Measurements from ENCODE around the gene IL6ST.
A peak's percentile ranks its signal among the peaks of the same experiment; 100 is the strongest.
"Not testable (repeated sequence)": the region's sequence is repeated elsewhere in the genome, so short reads cannot be mapped to it uniquely, and the experiment has no call there.

IL6ST gene

DNA sequence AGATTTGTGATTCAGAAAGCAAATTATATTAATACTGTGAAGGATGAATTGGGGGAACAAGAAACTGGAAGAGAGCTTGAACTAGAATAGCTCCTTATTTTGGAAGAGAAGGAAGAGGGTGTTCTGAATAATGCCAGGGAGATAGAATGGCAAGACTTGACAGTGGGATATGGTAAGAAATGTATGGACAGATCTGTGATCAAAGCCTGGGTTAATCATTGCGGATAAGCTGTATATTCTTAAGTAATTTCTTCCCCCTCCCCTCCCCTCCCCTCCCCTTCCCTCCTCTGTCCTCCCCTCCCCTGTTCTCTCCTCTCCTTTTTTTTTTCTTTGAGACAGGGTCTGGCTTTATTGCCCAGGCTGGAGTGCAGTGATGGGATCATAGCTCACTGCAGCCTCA lies 10.1 kb upstream of the IL6ST start:
- no peak for DNase-seq (ENCODE audit: low read depth)

DNA sequence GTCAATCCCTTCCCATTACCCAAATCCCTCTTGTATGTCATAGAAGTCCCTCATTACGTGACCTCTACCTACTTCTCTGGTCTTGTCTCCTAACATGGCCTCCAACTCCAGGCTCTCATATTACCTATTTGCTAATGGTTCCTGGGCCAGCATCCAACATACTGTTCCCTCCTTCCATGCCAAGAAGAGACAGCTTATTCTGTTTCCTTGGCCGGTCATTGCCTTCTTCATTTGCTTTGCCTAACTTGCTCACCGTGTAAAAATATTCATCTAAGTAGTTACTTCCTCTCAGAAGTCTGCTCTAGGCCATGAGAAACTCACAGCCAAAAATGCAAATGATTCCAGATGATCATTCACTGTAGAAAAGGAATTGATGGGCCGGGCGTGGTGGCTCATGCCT lies 8.9 kb upstream of the IL6ST start:
- no peak for DNase-seq (ENCODE audit: low read depth)

DNA sequence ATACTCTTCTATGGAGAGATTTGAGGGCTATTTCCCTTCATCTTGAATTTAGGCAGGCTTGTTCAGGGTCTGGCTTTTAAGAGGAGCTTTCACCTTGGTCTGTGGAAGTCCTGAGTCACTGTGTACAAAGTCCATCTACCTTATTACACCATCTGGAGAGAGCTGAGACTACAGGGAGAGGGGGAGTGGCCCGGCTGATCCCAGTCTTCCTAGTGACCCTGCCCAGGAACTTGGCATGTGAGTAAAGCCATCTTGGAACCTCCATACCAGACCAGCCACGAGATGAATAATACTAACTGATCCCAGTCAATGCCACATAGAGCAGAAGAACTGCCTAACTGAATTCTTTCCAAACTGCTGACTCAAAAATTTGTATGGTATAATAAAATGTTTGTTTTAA lies 8.4 kb upstream of the IL6ST start:
- DNase-seq (ENCODE audit: low read depth): no peak

DNA sequence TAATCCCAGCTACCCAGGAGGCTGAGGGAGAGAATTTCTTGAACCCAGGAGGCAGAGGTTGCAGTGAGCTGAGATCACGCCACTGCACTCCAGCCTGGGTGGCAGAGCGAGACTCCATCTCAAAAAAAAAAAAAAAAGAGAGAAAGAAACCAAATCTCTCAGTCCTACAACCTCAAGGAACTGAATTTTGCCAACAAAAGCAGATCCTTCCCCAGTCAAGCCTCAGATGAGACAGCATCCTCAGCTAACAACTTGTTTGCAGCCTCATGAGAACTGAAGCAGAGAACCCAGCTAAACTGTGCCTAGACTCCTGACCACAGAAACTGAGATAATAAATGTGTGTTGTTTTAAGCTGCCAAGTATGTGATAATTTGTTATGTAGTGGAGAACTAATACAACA lies 7.5 kb upstream of the IL6ST start:
- no peak for DNase-seq (ENCODE audit: low read depth)

DNA sequence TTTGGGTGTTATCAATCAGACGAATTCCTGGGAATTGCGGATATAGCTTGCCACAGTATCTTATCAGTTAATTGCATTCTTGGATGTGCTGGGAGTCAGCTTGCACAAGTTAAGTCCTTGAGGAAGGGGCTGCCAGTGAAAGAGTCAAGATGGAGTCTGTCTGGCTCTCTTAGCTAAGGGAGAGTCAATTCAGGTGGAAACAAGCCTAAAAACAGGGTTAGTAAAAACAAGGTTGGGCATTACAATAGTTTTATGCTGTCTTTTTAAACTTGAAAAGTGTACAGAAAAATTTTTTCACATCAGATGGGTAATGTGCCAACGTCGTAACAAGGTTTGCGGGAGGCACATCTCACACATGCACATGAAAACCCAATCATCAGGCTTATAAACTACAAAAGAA lies 5.5 kb upstream of the IL6ST start:
- not testable (repeated sequence) for DNase-seq (ENCODE audit: low read depth)

DNA sequence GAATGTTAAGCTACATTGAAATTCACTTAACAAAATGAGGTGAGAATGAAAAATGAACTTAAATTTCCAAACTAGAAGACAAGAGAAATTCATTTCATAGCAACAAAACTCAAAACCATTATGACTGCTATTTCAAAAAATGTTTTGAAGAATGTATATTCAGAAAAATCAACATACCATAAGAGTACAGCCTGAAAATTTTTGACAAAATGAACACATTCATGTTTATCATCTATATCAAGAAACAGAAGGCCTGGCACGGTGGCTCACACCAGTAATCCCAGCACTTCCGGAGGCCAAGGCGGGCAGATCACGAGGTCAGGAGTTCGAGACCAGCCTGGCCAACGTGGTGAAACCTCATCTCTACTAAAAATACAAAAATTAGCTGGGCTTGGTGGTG lies 4.2 kb upstream of the IL6ST start:
- DNase-seq (ENCODE audit: low read depth): no peak

DNA sequence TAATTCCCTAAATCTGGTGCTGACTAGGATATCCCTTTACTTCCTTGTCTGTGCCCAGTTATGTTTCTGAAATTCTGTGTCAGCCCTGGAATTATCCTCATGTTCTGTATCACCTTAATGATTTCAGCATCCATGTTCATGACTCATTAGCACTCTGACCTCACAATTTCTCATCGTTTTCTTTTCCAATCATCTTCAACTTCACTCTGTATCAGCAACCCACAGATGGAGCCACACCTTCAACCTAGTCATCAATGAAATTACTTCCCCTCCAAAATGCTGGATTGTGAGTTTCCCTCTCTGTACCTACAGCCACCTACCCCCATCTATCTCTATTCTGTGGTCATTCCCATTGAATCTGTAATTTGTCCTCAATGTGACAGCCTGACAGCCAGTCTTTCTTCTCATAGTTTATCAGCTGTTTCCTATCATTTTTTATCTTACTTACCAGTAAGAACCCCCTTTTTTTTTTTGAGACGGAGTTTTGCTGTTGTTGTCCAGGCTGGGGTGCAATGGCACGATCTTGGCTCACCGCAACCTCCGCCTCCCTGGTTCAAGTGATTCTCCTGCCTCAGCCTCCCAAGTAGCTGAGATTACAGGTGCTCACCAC lies 3.1 kb upstream of the IL6ST start:
- no peak for DNase-seq (ENCODE audit: low read depth)

DNA sequence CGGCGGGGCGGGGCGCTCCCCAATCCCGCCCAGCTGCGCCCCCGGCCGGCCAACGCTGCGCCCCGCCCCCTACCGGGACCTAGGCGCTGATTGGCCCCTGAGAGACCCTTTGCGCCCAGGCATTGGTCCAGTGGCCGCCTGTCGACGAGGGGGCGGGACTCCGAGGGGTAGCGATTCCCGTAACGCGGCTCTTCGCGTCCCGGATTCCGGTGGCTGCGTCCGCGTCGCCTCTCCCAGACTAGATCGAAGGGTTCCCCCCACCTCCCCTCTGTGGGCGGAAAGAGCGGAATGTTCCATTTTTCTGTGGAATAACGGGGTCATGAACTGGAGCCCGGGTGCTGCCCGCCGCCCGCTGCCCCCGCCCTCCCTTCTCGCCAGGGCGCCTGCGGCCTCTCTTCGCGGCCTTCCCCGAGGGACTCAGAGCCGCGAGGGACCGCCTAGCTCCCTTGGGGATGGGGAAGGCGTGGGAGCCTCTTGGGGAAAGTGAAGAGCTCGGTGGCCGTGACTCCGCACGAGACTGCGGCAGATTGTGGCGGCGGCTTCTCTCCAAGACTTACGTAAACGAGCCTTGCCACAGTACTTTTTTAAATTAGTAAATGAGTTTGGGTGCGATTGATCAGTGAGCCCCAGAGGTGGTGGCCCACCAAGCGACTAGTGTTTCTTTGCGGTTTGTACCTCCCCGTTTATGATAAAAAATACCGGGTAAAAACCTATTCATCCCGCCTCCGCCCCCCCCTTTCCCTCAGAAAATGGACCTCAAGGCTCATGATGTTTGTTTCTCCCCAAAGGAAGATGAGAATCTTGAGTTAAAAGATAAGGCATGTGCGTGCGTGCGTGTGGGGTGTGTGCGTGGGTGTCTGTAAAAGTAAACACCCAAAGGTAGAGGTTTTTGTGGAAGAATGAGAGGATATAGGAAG lies 493 bp upstream of the IL6ST start:
- peak; percentile 89 for DNase-seq (ENCODE audit: low read depth)

DNA sequence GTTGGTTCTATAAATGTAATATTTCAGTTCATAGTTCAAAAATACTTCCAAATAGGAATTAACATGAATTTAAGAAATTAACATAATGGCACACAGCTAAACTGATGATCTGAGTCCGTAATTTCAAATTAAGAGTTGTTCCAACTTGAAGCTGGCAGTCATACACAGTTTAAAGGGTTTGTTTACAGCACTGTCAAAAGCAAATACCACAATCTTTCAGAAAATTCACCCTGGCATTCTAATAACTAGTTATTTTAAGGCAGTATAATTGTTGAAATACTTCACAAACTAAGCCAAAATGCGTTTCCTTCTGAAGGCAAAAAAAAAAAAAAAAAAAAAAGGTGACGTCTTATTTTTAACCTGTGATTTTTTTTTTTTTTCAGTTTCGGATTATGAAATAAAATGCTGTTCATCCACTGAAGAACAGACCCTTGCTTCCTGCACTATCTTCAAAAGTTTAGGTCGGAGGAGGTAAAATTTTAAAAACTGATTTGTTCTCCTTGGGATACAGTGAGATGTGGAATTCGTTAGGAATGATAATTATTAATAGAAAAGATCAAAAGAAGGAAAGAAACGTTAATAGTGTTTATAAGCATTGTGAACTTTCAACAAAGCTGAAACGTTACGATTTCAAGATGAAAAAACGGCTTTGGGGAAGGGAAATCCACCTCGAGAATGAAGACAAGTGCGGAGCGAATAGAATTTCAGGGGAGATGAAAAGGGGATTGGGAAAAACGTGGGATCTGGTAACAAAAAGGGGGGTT lies 850 bp downstream of the IL6ST start:
- DNase-seq (ENCODE audit: low read depth): no peak

DNA sequence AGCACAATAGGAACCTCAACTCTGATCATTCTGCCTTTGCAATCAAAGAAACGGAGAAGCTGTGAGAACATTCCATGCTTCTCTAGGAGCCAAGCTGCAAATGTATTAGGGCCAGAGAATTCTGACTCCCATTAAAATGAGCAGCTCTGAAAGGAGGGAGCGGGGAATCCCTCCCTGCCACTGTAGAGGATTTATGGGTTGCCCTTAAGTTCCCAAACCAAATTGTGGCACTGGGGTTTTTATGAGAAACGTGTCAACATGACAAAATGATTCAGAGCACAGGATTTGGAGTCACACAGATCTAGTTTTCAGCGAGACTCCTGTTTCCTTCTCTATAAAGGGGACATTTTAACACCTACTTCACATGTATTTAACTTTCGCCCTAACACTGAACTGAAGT lies 1.8 kb downstream of the IL6ST start:
- DNase-seq (ENCODE audit: low read depth): no peak

DNA sequence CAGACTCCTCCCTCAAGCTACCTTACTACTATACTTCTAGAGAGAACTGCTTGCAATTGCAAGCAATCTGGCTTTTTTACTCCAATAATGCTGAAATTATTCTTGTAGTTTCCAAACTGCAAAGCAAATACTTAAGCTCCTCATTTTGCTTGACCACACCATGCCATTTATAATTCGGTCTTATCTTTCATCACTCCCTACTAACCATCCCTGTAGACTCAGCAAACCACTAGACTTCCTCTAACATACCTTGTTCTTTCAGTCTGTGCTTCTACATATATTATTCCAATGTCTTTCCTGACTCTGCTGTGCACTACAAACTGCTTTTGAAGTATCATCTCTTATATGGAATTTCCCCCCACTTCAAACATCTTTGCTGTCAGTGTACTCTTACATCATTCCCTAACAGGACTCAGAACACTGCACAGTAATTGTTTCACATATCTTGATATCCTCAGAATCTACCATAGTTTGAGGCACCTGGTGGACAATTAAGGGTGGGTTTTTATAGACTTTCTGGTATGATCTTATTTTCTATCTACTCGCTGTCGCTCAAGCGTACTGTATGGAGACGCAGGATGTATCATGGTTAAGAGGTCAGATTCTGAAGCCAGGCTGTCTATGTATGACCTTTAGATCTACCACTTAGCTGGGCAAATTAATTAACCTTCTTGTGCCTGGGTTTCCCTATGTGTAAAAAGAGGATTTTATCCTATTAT lies 2.8 kb downstream of the IL6ST start:
- DNase-seq (ENCODE audit: low read depth): no peak

DNA sequence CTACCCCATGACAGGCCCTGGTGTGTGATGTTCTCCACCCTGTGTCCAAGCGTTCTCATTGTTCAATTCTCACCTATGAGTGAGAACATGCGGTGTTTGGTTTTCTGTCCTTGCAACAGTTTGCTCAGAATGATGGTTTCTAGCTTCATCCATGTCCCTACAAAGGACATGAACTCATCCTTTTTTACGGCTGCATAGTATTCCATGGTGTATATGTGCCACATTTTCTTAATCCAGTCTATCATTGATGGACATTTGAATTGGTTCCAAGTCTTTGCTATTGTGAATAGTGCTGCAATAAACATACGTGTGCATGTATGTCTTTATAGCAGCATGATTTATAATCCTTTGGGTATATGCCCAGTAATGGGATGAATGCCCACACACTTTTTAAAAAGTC lies 3.9 kb downstream of the IL6ST start:
- not testable (repeated sequence) for DNase-seq (ENCODE audit: low read depth)

DNA sequence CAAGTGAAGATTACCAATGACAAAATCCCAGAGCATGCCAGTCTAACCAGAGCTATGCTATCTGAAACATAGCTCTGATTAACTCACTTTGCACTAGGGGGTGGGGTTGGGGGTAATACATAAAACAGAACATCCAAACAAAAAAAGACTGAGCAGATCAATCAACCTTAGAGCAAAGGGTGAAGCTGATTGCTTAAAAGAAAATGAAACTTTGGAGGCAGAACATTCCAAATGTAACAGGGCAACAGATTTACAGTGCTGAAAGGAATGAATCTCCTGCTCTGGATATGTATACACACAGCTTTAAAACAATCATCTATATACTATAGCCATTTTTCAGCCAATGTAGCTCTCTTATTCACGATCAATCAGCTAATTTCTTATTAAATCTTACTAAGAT lies 4.9 kb downstream of the IL6ST start:
- no peak for DNase-seq (ENCODE audit: low read depth)

DNA sequence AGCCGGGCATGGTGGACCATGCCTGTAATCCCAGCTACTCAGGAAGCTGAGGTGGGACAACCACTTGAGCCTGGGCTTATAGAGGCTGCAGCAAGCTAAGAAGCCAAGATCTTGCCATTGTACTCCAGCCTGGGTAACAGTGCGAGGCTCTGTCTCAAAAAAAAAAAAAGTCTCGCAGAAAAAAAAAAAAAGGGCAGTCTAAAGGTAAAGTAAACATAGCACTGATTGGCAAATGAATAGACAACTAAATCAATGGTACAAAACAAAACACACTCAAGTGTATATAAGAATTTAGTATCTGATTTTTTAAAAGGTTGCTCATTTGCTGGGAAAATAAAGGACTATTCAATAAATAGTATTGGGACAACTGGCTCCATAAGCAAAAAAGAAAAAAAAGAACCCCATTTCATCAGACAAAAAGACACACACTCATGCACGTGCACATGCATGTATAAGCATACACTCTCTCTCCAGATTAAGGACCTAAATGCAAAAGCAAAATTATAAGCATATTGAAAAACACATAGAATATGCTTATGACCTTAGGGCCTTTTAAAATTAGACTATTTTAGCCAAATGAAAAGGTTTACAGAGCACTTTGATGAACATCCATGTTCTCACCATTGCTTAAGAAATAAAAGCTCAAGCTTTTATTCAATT lies 5.7 kb downstream of the IL6ST start:
- no peak for DNase-seq (ENCODE audit: low read depth)

DNA sequence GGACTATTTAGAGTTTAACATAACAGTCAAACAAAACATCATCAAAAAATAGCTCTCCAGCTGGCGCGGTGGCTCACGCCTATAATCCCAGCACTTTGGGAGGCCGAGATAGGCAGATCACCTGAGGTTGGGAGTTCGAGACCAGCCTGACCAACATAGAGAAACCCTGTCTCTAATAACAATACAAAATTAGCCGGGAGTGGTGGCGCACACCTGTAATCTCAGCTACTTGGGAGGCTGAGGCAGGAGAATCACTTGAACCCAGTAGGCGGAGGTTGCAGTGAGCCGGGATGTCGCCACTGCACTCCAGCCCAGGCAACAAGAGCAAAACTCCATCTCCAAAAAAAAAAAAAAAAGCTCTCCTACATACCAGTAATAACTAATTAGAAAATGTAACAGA lies 6.3 kb downstream of the IL6ST start:
- DNase-seq (ENCODE audit: low read depth): not testable (repeated sequence)

DNA sequence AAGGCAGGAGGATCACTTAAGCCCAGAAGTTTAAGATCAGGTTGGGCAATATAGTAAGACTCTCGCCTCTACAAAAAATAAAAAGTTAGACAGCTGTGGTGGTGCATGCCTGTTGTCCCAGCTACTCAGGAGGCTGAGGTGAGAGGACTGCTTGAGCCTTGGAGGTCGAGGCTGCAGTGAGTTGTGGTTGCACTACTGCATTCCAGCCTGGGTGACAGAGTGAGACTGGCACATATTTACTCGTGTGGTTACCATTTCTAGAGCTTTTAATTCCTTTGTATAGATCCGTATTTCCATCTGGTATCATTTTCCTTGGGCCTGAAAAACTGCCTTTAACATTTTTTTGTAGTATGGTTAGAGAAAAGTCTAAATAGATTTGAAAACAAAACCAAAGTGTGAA lies 7.8 kb downstream of the IL6ST start:
- DNase-seq (ENCODE audit: low read depth): no peak

DNA sequence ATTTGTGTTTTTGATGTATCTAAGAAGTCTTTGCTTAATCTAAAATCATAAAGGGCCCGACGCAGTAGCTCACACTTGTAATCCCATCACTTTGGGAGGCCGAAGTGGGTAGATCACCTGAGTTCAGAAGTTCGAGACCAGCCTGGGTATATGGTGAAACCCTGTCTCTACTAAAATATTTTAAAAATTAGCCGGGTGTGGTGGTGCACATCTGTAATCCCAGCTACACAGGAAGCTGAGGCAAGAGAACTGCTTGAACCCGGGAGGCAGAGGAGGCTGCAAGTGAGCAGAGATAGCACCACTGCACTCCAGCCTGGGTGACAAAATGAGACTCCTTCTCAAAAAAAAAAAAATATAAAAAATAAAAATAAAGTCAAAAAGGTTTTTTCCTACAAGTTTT lies 9.6 kb downstream of the IL6ST start:
- DNase-seq (ENCODE audit: low read depth): no peak

DNA sequence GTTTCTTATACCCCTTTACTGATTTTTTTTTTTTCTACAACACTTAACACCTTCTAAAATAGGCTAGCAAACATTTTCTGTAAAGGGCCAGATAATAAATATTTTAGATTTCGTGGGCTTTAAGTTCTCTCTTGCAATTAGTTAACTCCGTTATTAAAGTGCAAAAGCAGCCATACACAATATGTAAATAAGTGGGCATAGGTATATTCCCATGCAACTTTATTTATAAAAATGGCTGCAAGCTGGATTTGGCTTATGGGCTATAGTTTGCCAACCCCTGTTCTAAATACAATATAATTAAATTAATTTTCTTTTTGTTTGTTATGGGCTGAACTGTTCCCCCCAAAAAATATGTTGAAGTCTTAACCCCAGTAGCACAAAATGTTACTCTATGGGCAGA lies 10.8 kb downstream of the IL6ST start:
- no peak for DNase-seq (ENCODE audit: low read depth)

DNA sequence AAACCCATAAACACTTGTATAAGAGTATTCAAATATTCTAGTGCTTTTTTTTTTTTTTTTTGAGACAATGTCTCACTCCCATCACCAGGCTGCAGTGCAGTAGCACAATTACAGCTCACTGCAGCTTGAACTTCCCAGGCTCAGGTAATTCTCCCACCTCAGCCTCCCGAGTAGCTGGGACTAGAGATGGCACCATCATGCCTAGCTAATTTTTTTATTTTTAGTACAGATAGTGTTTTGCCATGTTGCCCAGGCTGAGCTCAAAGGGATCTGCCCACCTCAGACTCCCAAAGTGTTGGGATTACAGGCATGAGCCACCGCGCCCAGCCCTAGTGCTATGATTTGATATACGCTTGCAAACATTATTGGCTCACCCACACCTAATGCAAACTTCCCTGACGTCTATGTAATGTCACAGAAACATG lies 11.8 kb downstream of the IL6ST start:
- no peak for DNase-seq (ENCODE audit: low read depth)

DNA sequence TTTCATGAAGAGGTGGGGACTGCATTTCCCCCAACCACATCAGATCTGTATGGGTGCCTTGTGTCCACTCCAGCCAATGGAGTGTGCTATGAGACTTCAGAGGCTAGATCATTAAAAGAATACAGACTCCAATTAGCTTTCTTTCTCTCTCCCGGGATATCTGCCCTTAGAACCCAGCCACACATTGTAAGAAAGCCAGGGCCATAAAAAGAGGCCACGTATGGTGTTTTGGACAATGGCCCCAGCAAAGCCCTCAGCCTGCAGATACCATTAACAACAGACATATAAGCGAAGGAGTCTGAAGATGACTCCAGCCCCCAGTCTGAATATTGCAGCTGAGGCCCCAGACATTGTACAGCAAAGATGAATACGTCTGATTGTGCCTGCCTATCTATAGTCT lies 21.5 kb downstream of the IL6ST start:
- no peak for DNase-seq (ENCODE audit: low read depth)

DNA sequence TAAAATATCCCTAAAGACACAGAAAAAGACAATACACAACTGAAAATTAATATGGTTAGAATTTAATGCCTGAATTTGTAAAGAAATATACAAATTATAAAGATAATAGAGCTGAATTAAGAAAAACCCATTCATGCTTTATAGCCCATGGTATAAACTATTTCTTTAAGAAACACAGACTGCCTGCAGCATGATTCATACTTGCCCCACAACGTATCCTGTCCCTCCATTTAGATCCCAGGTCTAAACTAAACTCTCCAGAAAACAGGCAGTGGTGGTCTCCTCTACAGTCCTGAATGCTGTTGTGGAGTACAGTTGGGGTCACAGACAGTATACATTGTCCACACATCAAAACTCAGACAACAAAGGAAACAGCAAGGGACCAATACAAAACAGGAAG lies 24.8 kb downstream of the IL6ST start:
- DNase-seq (ENCODE audit: low read depth): no peak

DNA sequence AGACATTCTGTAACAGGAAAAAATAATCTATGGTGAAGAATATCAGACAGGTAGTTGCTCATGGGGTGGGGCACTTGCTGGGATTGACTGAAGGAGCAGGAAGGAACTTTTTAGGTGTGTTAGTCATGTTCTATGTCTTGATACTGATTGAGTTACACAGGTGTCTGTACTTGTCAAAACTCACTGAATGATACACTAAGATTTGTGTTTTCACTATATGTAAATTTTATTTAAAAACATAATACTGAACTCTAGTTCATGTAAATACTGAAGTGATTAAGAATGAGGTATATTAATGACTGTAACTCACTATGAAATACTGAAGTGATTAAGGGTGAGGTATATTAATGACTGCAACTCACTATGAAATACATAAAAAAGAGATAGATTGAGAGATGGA lies 28.5 kb downstream of the IL6ST start:
- no peak for DNase-seq (ENCODE audit: low read depth)

Measured in stimulated activated CD8-positive, alpha-beta memory T cell treated with anti-CD3 and anti-CD28 coated beads, Interleukin-15, amount 100 ng/mL, for 1 hour (primary cell).